ENCODE data around the gene HOXA13. TPM values are rescaled to one million over a fixed set of nuclear protein-coding genes. Genes with fewer than 3 reads are reported as not detected.

The HOXA13 gene
- total RNA-seq, 1 donor from 2014 or later, result not detected

DNA sequence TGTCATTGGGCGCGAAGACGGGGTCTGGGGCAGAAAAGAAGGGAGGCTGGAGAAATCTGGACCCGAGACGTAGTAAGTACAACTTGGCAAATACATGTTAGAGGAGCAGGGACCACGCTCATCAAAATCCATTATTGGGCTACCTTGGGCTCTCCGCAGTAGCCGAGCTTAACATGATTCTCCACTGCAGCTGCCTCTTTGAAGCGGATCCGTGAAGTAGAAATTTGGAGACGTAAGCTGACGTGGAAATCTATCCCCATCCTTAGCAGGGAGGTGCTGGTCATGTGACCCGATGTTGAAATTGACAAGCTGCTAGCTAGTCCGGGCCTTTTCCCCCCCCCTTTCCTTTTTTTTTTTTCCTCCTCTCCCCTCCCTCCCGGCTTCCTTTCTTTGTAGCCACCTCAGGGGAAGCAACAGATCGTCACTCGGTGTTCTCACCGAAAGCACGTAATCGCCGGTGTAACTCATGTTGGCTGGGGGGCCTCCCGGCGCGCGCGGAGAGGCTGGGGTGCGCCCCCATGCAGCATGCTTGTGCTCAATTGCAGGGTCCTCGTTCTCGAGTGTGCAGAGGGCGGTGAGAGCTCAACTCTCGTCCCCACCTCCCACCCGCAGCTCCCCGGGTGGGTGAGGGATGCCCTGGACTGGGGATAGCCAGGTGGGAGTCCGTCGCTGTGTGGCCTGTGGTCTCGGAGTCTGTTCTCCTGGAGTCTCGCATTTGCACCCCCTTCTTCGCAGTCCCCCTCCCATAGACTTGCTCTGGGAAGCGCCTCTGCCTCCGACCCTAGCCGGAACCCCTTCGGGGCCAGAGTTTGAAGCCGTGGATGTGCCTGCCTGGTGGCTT is 14.7 kb downstream of the HOXA13 start, which contains the start of gene HOXA11:
TSS of gene HOXA11 (minus strand) at position 220 of the 841 bp plus-strand sequence. CDS start at position 132, 88 bp downstream.
- peak within 1 kb of the TSS; percentile 79 for H3K4me3 Mint-ChIP-seq (ENCODE audit: unreplicated experiment)
- H3K36me3 Mint-ChIP-seq (ENCODE audit: low read depth, unreplicated experiment), result peaks cover 2% of the 10 kb centered on the region
- H3K27ac Mint-ChIP-seq (ENCODE audit: unreplicated experiment), result no peak within 1 kb of the TSS
- peaks cover 43% of the 10 kb centered on the region for H3K4me1 Mint-ChIP-seq (ENCODE audit: unreplicated experiment)
- H3K9me3 Mint-ChIP-seq (ENCODE audit: unreplicated experiment), result no peaks in the 10 kb centered on the region
- DNase-seq (ENCODE audit: low spot score), result no peak
- TF ChIP-seq, protein P1, sequence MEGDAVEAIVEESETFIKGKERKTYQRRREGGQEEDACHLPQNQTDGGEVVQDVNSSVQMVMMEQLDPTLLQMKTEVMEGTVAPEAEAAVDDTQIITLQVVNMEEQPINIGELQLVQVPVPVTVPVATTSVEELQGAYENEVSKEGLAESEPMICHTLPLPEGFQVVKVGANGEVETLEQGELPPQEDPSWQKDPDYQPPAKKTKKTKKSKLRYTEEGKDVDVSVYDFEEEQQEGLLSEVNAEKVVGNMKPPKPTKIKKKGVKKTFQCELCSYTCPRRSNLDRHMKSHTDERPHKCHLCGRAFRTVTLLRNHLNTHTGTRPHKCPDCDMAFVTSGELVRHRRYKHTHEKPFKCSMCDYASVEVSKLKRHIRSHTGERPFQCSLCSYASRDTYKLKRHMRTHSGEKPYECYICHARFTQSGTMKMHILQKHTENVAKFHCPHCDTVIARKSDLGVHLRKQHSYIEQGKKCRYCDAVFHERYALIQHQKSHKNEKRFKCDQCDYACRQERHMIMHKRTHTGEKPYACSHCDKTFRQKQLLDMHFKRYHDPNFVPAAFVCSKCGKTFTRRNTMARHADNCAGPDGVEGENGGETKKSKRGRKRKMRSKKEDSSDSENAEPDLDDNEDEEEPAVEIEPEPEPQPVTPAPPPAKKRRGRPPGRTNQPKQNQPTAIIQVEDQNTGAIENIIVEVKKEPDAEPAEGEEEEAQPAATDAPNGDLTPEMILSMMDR (IDR thresholded peaks at IDR 0.05; ENCODE audit: unreplicated experiment), result no peak
- H3K27me3 Mint-ChIP-seq (ENCODE audit: unreplicated experiment), result peaks cover 45% of the 10 kb centered on the region

DNA sequence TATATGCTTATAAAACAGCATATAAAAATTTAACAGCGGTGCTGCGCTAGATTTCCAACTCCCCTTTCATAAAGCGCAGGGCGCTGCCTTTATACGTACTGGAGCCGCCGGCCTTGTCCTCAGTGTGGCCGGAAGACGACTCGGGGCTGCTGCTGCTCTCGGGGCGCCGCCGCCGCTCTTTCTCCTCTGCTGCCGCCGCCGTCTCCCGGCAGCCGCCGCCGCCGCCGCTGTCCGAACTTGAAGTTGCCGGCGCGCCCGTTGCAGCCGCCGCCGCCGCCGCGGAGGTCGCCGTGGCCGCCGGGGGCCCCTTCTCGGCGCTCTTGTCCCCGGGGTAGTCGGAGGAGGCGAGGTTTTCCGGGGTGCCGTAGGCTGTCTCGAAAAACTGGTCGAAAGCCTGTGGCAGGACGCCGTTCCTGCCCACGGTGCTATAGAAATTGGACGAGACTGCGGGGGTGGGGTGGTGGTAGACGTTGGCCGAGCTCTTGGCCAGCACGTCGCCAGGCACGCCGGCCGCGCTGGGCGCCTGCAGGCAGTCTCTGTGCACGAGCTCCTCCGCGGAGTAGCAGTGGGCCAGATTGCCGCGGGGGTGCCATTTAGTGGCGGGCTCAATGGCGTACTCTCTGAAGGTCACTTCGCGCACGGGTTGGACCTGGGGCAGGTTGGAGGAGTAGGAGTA is 15.4 kb downstream of the HOXA13 start:
- DNase-seq (ENCODE audit: low spot score), result no peak
- H3K27me3 Mint-ChIP-seq (ENCODE audit: unreplicated experiment), result peaks cover 44% of the 10 kb centered on the region
- no peak overlapping the region for H3K27ac Mint-ChIP-seq (ENCODE audit: unreplicated experiment)
- no peaks in the 10 kb centered on the region for H3K9me3 Mint-ChIP-seq (ENCODE audit: unreplicated experiment)
- H3K4me1 Mint-ChIP-seq (ENCODE audit: unreplicated experiment), result peaks cover 39% of the 10 kb centered on the region
- peak overlapping the region; percentile 79 for H3K4me3 Mint-ChIP-seq (ENCODE audit: unreplicated experiment)
- TF ChIP-seq, protein P1 (IDR thresholded peaks at IDR 0.05; ENCODE audit: unreplicated experiment), result no peak
- H3K36me3 Mint-ChIP-seq (ENCODE audit: low read depth, unreplicated experiment), result no peaks in the 10 kb centered on the region

DNA sequence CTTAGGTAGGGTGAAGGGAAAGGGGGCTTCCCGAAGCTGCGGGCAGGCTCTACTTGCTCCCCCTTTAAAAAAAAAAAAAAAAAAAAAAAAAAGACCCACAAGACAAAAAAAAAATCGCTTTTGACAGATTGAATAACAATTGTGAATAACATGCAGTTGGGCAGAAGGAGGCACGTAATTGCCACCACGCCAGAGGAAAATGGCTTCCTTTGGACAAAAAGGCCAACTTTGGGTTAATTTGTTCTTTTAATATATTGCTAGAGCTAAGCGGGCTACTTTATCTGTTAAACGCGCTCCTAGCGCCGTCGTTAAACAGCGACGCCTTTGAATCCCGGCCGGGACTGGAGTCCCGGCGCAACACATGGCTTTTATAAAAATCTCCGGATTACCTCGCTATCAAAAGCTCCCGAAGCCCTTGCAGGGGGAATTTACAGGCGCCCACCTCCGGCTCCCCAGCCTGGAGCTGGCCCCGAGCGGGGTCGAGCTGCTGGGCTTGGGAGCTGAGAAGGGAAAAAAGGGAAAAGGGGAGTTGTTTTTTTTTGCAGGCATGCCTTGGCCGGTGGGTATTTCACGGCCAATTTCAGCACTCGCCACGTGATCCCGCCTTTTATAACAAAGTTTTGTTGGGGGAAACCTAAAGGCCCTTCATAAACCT is 16.1 kb downstream of the HOXA13 start:
- no peak for DNase-seq (ENCODE audit: low spot score)
- Mint-ChIP-seq H3K27me3 (ENCODE audit: unreplicated experiment) (peaks cover 48% of the 10 kb centered on the region), H3K36me3 (ENCODE audit: low read depth, unreplicated experiment) (no peaks in the 10 kb centered on the region), H3K27ac (ENCODE audit: unreplicated experiment) (no peak overlapping the region), H3K4me3 (ENCODE audit: unreplicated experiment) (peak overlapping the region; percentile 37), H3K4me1 (ENCODE audit: unreplicated experiment) (peaks cover 41% of the 10 kb centered on the region), H3K9me3 (ENCODE audit: unreplicated experiment) (no peaks in the 10 kb centered on the region)
- TF ChIP-seq, protein P1 (IDR thresholded peaks at IDR 0.05; ENCODE audit: unreplicated experiment), result no peak

DNA sequence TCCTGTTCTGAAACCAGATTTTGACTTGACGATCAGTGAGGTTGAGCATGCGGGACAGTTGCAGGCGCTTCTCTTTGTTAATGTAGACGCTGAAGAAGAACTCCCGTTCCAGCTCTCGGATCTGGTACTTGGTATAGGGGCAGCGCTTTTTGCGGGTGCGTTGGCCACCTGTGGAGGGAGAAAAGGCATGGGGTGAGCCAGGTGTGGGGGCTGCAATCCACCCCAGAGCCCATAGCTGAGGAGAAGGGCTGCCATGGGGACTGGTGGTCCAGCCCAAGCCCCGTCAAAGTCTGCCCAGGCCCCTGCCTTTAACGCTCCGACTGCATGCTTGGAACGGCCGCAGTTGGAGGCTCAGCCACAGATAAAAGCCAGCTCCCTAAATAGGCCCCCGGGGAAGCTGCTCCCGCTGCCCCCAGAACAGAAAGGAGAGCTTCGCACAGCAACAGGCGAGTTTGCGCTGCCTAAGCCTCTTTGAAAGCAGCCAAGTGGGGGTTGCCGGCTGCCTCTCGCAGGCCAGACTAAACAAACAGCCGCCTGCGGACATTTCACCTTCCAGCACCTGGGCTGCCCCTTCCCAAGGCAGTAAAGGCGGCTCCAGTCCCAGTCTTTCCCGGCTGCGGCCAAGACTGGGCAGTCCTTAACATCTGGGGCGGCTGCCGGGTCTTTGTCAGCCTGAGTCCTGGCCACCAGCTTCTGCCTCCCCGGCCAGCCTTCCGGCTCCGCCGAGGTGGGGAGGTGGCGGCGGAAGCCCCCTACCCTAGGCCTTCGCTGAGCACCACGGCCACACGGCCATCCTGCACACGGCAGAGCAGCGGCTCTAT is 16.8 kb downstream of the HOXA13 start:
- Mint-ChIP-seq H3K36me3 (ENCODE audit: low read depth, unreplicated experiment) (no peaks in the 10 kb centered on the region), H3K4me3 (ENCODE audit: unreplicated experiment) (no peak overlapping the region), H3K9me3 (ENCODE audit: unreplicated experiment) (no peaks in the 10 kb centered on the region), H3K27ac (ENCODE audit: unreplicated experiment) (no peak overlapping the region), H3K4me1 (ENCODE audit: unreplicated experiment) (peaks cover 35% of the 10 kb centered on the region), H3K27me3 (ENCODE audit: unreplicated experiment) (peaks cover 46% of the 10 kb centered on the region)
- TF ChIP-seq, protein P1 (IDR thresholded peaks at IDR 0.05; ENCODE audit: unreplicated experiment), result no peak
- DNase-seq (ENCODE audit: low spot score), result no peak
